HG03378 (cell line): Measurements from ENCODE around the gene ODAD2.
"Not testable (repeated sequence)": the region's sequence is repeated elsewhere in the genome, so short reads cannot be mapped to it uniquely, and the experiment has no call there.

Source experiments
- ATAC-seq: cut with Tn5 transposase; IDR thresholded peaks from one replicate; pipeline ENCODE4 v1.9.1; 2021; ENCODE audit warnings: mild to moderate bottlenecking, moderate library complexity; ENCODE audit not compliant: unreplicated experiment

ODAD2 gene

GRCh38 chr10:27970795-27971194 is 28.1 kb downstream of the ODAD2 start:
- ATAC-seq = not testable (repeated sequence)

GRCh38 chr10:27969931-27970330 is 28.9 kb downstream of the ODAD2 start:
- not testable (repeated sequence) for ATAC-seq

GRCh38 chr10:27959093-27959715 is 39.7 kb downstream of the ODAD2 start:
- ATAC-seq = no peak

- ATAC-seq = peak; percentile 77
These were observed 40.5 kb downstream of the ODAD2 start for GRCh38 chr10:27958383-27958782.

- ATAC-seq = no peak
These were observed 48.7 kb downstream of the ODAD2 start for GRCh38 chr10:27950242-27950564.

- no peak for ATAC-seq
These were observed 49.2 kb downstream of the ODAD2 start for GRCh38 chr10:27949528-27950241.

GRCh38 chr10:27948186-27948585 is 50.7 kb downstream of the ODAD2 start:
- no peak for ATAC-seq

- ATAC-seq = no peak
These were observed 51.3 kb downstream of the ODAD2 start for GRCh38 chr10:27947540-27947939.

- no peak for ATAC-seq
These were observed 54.9 kb downstream of the ODAD2 start for GRCh38 chr10:27944005-27944404.

- ATAC-seq = no peak
These were observed 84.0 kb downstream of the ODAD2 start for GRCh38 chr10:27914888-27915287.

GRCh38 chr10:27912231-27912630 is 86.6 kb downstream of the ODAD2 start:
- ATAC-seq = no peak

GRCh38 chr10:27911539-27911938 is 87.3 kb downstream of the ODAD2 start:
- ATAC-seq = no peak

- no peak for ATAC-seq
These were observed 87.9 kb downstream of the ODAD2 start for GRCh38 chr10:27911011-27911410.

GRCh38 chr10:27908231-27908630 is 90.6 kb downstream of the ODAD2 start:
- no peak for ATAC-seq

GRCh38 chr10:27899485-27899884 is 99.4 kb downstream of the ODAD2 start:
- ATAC-seq = not testable (repeated sequence)

- no peak for ATAC-seq
These were observed 99.8 kb downstream of the ODAD2 start for GRCh38 chr10:27899058-27899457.

- ATAC-seq = no peak
These were observed 105.4 kb downstream of the ODAD2 start for GRCh38 chr10:27893358-27893954.

GRCh38 chr10:27890971-27891370 is 107.9 kb downstream of the ODAD2 start:
- ATAC-seq = no peak

- no peak for ATAC-seq
These were observed 109.4 kb downstream of the ODAD2 start for GRCh38 chr10:27889518-27889917.

GRCh38 chr10:27884185-27884641 is 114.7 kb downstream of the ODAD2 start:
- no peak for ATAC-seq

- ATAC-seq = no peak
These were observed 120.6 kb downstream of the ODAD2 start for GRCh38 chr10:27878281-27878680.

- ATAC-seq = no peak
These were observed 133.7 kb downstream of the ODAD2 start for GRCh38 chr10:27865221-27865635.
